ENCODE results near the gene MXD3.
"Not testable (repeated sequence)": the region's sequence is repeated elsewhere in the genome, so short reads cannot be mapped to it uniquely, and the experiment has no call there.

Gene MXD3

GRCh38 chr5:177265395-177265794, 46.3 kb downstream of the MXD3 start:
- no peak for DNase-seq (ENCODE audit: low read depth)
- TF ChIP-seq MAX (IDR thresholded peaks at IDR 0.05; ENCODE audit: low read depth, low read length): no peak
- no peak for TF ChIP-seq POLR2A (IDR thresholded peaks at IDR 0.05; ENCODE audit: extremely low read depth, insufficient read length)
- TF ChIP-seq, protein P1, sequence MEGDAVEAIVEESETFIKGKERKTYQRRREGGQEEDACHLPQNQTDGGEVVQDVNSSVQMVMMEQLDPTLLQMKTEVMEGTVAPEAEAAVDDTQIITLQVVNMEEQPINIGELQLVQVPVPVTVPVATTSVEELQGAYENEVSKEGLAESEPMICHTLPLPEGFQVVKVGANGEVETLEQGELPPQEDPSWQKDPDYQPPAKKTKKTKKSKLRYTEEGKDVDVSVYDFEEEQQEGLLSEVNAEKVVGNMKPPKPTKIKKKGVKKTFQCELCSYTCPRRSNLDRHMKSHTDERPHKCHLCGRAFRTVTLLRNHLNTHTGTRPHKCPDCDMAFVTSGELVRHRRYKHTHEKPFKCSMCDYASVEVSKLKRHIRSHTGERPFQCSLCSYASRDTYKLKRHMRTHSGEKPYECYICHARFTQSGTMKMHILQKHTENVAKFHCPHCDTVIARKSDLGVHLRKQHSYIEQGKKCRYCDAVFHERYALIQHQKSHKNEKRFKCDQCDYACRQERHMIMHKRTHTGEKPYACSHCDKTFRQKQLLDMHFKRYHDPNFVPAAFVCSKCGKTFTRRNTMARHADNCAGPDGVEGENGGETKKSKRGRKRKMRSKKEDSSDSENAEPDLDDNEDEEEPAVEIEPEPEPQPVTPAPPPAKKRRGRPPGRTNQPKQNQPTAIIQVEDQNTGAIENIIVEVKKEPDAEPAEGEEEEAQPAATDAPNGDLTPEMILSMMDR (IDR thresholded peaks at IDR 0.05; ENCODE audit: low read depth, low read length): no peak
- TF ChIP-seq MYC (IDR thresholded peaks at IDR 0.05; ENCODE audit: low read depth, low read length): no peak
- no peak overlapping the region for H3K4me3 ChIP-seq (ENCODE audit: low read depth, low read length)

- DNase-seq (ENCODE audit: low read depth): no peak
- no peak overlapping the region for H3K4me3 ChIP-seq (ENCODE audit: low read depth, low read length)
- TF ChIP-seq POLR2A (IDR thresholded peaks at IDR 0.05; ENCODE audit: extremely low read depth, insufficient read length): no peak
- no peak for TF ChIP-seq MYC (IDR thresholded peaks at IDR 0.05; ENCODE audit: low read depth, low read length)
- no peak for TF ChIP-seq MAX (IDR thresholded peaks at IDR 0.05; ENCODE audit: low read depth, low read length)
Observed at GRCh38 chr5:177264178-177264577, 47.5 kb downstream of the MXD3 start.

DNA sequence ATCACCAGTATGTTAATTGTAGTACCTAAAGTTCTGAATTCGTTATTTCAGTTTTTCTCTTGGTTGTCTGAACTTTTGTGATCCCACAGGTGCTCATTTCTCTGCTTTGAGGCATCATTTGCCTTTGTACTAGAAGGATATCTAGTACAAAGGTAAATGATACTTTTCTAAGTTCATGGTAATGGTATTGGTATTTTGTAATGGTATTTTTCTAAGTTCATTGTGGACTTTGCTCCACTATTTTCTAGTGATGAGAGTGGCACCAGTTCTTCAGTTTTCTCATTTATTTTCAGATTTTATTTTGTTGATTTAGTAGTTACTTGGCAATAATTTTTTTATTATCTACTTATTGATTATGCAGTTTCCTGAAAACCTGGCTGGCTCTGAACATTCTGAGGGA, 50.2 kb downstream of the MXD3 start:
- DNase-seq (ENCODE audit: low read depth): no peak
- TF ChIP-seq MAX (IDR thresholded peaks at IDR 0.05; ENCODE audit: low read depth, low read length): no peak
- TF ChIP-seq POLR2A (IDR thresholded peaks at IDR 0.05; ENCODE audit: extremely low read depth, insufficient read length): no peak
- no peak for TF ChIP-seq MYC (IDR thresholded peaks at IDR 0.05; ENCODE audit: low read depth, low read length)
- TF ChIP-seq, protein P1 (IDR thresholded peaks at IDR 0.05; ENCODE audit: low read depth, low read length): no peak
- no peak overlapping the region for H3K4me3 ChIP-seq (ENCODE audit: low read depth, low read length)

GRCh38 chr5:177260961-177261360, 50.7 kb downstream of the MXD3 start:
- no peak for DNase-seq (ENCODE audit: low read depth)
- TF ChIP-seq MAX (IDR thresholded peaks at IDR 0.05; ENCODE audit: low read depth, low read length) (no peak), POLR2A (IDR thresholded peaks at IDR 0.05; ENCODE audit: extremely low read depth, insufficient read length) (no peak), MYC (IDR thresholded peaks at IDR 0.05; ENCODE audit: low read depth, low read length) (no peak)
- TF ChIP-seq, protein P1 (IDR thresholded peaks at IDR 0.05; ENCODE audit: low read depth, low read length): no peak

GRCh38 chr5:177258711-177259110, 53.0 kb downstream of the MXD3 start:
- not testable (repeated sequence) for H3K4me3 ChIP-seq (ENCODE audit: low read depth, low read length); DNase-seq (ENCODE audit: low read depth)

More at GRCh38 chr5:177260961-177261360, 50.7 kb downstream of the MXD3 start:
- H3K4me3 ChIP-seq (ENCODE audit: low read depth, low read length): no peak overlapping the region
